Activated CD8-positive, alpha-beta memory T cell treated with anti-CD3 and anti-CD28 coated beads, Interleukin-2, amount 50 U/mL, for 48 hours (primary cell): ENCODE data around the gene AFF3.
"Not testable (repeated sequence)": the region's sequence is repeated elsewhere in the genome, so short reads cannot be mapped to it uniquely, and the experiment has no call there.

Source experiments
- DNase-seq: peaks from one replicate; pipeline ENCODE4 v3.0.0-alpha.2; 2020

AFF3 gene

DNA sequence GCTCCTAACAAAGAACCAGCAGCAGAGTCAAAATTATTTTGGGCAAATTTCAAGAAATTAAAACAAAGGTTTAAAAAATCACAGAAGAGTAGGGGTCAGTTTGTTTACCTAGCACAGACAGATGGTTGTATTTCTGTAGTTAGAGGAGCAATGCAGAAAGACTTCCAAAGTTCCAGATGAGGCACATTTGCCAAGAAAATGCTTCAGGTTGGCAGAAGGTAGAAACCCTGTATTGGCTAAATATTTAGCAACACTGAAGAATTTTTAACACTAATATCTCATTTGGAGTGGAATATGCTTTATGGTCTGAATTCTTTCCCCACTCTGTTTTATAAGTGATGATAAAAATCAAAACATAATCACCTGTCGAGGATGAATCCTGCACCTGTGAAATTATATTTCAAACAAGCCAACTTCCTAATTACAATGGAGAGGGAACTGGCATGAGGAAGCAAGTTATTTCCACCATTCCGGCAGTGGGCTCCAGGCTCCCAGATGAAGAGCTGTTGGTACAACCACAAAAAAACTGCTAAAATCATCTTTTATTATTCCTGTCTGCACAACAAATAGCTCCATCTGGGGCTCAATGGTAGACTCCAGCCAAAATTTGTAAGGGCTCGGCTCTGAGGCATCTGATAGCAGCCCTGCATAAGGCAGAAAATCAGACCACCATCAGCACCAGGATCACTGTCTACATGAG lies 366.0 kb downstream of the AFF3 start:
- DNase-seq: no peak

DNA sequence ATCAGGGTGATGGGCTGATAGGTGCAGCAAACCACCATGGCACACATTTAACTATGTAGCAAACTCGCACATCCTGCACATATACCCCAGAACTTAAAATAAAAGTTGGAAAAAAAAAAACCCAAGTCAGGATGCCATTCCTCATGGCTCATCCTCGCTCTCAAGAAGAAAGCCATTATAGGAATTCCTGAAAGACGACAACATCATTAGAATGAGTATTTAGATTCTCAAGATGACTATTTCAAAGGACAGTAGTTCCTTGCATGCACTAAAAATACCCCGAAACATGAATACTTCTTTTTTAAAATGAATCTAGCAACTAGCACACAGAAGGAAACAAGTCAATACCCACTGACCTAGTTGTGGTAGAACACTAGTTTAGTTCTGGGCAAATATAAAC lies 366.8 kb downstream of the AFF3 start:
- DNase-seq: no peak

DNA sequence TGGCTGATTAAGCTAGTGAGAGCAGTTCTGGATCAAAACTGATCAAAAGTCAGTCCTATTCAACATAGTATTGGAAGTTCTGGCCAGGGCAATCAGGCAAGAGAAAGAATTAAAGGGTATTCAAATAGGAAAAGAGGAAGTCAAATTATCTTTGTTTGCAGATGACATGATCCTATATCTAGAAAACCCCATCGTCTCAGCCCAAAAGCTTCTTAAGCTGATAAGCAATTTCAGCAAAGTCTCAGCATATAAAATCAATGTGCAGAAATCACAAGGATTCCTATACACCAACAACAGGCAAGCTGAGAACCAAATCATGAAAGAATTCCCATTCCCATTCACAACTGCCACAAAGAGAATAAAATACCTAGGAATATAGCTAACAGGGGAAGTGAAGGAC lies 368.7 kb downstream of the AFF3 start:
- not testable (repeated sequence) for DNase-seq

DNA sequence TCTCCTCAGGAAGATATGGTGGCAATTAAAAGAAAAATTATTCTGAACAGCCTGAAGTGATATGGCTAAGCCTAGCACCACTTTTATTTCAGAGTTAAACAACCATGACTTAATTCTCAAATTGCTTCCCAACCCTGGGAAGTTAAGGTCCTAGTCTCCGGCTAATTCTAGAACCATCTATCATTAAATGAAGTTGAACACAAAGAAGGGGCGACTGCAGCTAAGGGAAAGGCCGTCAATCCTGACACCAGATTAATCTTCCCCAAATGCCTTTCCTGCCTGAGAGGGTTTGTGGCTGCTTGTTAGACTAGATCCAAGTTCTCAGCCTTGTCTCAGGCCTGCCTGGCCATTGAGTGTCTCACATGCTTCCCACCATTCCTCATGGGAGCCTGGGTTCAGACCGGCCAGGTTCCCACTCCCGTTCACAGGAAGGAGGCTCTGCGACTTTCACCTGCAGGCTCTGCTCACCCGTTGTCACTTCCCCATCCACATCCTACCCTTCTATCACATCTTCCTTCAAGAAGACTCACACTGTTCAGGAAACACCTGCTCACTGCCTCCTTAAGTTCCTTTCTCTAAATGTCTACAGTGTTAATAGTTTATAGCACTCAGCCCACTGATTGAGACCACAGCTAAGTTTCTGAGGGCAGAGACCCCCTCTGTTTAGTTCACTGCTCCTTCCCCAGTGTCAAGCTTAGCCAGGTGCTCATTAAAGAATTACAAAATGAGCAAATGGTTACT lies 369.6 kb downstream of the AFF3 start:
- DNase-seq: no peak

DNA sequence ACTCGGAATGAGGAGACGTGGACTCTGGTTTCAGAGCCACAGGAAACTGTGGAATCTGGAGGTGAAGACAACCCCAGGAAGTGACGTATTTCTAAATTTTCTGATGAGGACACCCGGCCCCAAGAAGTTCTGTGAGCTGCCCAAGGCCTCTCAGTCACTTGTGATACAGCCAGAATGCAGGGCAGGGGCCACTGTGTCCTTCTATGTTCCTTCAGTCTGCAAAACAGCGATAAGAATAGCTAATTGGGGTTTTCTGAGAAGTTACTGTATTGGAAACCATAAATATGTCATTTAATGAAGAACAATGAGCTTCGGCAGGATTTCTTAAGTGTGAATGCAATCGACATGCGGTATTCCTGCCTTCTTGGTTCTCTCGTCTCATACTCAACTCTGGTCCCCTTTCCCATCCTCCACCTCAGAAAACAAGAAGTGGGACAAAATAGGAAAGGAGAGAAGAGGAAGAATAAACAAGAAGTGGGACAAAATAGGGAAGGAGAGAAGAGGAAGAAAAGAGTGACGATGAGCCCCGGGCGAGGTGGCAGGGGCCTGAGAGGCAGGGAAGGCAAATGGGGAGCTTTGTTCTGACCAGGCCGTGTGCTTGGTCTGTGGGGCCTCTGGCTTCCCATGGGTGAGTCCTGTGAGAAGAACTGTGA lies 370.6 kb downstream of the AFF3 start:
- no peak for DNase-seq

DNA sequence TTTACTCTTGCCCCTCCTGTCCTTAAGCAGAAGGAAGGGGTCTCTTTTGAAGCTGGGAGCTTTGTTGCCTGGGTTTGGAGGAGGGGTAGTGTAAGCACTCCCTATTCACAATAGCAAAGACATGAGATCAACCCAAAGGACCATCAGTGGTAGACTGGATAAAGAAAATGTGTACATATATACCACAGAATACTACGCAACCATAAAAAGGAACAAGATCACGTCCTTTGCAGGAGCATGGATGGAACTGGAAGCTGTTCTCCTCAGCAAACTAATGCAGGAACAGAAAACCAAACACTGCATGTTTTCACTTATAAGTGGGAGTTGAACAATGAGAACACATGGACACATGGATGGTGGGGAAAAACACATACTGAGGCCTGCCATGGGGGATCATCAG lies 371.5 kb downstream of the AFF3 start:
- no peak for DNase-seq

DNA sequence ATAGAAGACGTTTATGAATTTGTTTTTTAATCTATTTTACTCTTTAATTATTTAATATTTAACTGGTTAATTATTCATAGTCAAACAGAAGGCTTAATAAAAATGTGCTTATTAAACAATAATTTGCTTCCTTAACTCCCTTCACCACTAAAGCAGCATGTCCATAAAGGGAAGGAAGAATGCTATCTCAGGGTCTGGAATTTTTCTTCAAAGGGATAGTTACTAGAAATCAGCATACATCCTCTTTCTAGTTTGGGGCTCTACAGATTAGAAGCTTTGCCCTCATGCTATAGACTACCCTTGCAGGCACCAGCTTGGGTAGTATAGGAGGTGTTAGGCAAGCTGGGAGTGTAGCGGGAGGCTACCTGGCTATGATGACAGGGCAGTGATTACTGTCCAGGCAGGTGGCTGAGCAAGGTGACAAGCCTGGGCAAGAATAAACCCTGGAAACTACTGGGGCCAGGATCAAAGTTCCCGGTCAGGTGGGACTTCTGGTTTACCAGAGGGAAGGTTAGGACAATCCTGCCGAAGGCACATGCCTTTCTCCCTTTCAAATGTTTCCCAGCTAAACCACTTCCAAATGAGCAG lies 376.6 kb downstream of the AFF3 start:
- no peak for DNase-seq

DNA sequence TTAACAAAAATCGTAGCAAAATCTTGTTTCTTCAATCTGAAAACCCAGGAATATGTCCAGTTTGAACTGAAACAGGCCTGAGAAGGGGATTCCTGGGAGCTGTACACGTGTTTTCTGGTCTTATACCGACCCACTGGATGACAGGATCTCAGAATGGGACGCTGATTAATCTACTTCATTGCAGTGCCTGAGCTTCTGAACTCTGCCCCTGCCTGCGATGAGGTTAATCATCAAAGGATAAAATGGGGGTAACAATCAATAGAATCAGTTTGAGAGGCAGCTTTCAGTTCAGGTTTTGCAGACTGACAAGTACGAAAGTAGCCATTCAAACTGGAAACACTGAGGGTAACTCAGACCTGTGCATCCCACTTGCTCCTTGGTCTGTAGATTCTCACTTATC lies 378.6 kb downstream of the AFF3 start:
- DNase-seq: no peak

DNA sequence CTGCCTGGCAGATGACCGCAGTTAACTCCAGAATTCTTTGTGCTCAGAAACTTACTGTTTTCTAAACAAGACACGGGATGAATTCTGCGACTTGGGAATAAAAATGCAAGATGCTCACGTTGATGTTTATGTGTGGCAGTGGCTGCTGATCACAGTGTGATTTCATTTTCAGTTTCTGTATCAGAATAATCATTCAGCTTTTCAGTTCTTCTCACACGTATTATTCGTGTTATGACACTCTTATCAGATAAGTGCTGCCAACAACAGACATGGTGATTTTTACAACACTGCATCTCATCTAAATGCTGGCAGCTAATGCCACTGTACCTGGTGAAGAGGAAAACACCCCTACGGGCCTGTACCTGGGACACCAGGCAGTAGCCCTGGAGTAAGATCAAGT lies 379.7 kb downstream of the AFF3 start:
- no peak for DNase-seq

DNA sequence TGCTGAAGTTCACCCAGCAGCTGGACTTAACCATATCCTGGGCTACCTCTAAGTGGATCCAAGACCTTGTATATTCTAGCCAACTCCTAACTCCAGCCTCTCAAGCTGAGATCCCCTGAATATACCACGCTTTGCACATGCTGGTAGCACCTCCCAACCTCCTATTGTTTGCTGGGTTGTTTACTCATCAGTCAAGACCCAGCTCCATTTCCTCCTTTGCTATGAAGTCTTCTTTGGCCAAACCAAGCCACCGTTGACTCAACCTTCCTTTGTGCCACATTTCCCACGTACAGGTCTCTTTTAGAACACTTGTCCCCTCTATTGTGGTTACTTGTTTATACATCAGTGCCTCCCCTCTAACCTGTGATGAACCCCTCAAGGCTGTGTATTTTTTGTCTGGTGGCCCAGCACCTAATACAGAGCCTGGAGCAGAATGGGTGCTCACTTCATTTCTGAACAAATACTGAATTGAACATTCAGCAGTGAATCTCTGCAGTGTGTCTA lies 384.7 kb downstream of the AFF3 start:
- no peak for DNase-seq

DNA sequence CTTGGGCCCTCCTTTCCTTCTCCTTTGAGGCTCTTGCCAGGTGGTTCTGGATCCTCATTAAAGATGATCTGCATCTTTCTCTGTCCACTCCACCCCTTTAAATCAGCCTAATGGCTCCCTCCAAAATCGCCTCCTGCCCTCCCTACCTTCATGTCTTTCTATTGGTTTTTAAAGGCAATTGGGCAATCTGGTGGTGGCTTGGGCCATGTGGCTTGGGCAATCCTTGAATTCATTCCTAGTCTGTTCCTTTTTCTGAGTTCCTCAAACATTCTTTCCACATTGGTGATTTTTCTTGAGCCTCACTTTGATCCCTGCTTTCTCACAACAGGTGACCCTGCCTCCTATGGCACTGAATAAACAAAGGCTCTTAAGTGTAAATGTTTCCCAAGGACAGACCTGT lies 386.3 kb downstream of the AFF3 start:
- DNase-seq: no peak

DNA sequence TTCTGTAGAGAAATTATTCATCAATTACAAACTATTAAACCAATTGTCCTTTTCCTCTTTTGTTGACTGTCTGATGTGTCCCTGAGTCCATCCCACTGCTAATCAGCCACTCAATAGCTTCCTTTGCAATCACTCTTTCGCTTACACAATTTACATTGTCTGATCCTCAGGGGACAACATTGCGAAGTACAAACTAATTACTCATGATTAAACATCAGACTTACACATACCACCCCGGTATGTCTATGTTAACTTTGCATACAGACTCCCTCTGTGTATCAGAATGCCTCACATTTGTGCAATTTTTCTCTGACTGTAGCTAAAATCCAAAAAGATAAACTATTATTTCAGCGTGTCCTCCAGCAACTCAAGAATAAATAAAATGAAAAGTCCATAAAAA lies 388.2 kb downstream of the AFF3 start:
- DNase-seq: no peak

DNA sequence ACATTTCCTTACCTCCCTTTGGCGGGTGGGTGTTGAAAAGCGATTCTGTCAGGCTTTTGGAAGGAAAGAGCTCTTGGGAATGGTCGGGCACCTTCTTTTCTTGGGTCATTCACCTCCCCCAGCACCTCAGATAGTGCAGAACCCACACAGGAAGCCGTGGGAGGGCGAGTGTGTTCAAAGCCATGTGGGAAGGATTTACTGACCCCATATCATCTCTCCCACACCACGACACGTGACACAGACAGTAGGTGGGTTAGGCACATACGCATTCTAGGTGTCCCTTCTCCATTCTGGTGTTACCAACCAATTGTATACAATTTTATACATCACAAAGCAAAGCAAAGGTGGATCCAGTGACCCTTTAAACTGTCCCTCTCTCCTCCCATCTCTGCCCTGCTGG lies 388.9 kb downstream of the AFF3 start:
- DNase-seq: no peak

DNA sequence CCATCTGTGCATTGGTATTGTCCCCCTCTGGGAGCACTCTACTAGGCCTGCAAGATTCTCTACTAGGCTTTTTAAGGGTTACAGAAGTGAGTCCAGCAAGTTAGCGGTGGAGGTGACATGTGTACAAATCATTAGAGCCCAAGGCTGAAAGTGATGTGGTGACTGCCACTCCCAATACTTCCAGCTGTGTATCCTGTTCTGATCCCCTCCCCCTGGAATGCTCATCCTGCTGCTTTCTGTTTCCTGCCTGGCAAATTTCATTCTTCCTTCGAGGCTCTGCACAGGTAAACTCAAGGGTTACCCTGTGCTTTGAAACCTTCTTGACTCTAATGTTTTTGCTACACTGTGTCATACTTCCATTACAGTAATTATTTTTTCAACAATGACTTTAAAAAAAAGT lies 394.0 kb downstream of the AFF3 start:
- DNase-seq: no peak

DNA sequence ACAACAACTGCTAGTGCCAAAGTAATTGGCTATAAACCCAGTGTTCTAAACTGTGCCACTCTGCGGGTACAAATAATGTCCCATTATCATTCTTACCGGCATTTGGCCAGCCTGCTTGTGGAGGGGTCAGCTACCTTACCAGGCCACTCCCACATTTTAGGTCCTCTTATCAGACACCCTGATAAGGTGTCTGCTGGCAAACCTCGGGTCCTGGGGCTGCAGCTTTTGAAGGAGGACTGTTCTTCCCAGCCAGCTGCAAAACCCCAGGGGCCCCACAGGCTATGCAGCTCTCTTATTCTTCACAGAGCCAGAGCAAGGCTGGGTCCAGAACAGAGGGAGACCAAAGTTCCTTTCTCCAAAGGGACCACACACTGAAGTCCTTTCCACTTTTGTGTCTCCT lies 394.5 kb downstream of the AFF3 start:
- no peak for DNase-seq

DNA sequence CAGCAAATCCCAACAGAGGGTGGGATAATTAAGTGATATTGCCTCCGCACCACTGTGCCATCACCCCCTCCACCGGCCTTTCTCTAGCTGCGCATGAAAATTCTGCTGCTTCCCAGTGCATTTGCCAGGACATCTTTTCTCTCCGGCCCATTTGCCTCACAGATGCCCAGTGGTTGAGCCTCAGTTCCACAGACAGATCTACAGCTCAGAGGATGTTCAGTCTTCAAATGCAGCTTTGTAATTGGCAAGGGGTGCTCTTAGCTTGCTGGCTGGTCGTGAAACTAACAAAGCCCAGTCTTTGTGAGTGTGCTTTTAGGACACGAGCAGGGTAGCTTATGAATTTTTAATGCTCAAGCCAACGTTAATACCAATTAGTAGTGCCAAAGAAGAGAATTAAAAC lies 399.2 kb downstream of the AFF3 start:
- no peak for DNase-seq

DNA sequence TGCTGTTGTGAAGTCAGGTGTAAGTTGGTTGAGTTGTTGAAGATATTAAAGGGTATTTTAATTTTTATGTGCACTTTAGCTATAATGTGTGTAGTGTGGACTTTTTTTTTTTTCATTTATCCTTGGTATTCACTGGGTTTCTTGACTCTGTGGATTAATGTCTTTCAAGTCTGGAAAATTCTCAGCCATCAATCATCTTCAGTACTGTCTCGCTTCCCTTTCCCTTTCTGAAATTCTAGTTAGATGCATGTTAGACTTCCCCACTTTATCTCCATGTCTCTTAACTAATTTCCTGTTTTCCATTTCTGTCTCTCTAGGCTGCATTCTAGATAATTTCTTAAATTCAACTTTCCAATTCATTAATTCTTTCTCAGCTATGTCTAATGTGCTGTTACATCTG lies 404.9 kb downstream of the AFF3 start:
- DNase-seq: no peak

DNA sequence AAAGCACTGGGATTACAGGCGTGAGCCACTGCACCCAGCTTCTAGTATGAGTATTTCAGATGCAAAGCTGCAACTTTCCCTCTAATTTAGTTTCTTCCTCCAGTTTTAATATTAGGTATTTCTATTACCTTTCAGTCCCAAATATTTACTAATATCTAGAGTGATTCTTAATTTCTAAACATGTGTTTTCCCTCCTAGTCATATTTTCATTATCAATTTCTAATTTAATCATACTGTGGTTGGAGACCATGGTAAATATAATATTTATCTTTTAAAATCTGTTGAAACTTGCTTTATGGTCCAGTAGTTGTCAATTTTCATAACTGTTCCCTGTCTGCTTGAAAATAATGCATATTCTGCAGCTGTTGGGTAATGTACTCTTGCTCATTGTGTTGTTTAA lies 406.6 kb downstream of the AFF3 start:
- DNase-seq: no peak

DNA sequence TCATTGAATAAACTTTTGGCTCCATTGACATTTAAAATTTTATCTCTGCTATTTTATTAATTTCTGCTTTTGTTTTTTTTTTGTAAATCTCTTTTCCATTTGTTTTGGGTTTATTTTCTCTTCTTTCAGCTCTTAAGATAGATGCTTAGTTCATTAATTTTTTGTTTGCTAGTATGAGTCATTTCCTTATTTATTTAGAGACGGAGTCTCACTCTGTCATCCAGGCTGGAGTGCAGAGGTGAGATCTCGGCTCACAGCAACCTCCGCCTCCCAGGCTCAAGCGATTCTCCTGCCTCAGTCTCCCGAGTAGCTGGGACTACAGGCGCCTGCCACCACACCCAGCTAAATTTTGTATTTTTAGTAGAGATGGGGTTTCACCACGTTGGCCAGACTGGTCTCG lies 407.1 kb downstream of the AFF3 start:
- not testable (repeated sequence) for DNase-seq

DNA sequence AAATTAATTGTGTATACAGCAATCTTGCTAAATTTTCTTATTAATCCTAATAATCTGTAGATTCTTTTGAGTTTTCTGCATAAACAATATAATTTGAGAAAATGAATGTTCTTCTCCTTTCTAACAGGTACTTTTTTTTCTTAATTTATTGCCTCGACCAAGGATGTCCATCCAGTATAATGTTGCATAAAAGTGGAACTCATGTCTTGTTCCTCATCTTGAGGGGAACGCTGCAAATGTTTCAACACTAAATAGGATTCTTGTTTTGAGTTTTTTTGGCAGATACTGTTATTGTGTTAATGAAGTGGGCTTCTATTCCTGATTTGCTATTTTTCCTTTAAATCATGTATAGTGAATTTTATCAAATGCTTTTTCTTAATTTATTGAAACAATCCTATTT lies 408.2 kb downstream of the AFF3 start:
- DNase-seq: no peak

DNA sequence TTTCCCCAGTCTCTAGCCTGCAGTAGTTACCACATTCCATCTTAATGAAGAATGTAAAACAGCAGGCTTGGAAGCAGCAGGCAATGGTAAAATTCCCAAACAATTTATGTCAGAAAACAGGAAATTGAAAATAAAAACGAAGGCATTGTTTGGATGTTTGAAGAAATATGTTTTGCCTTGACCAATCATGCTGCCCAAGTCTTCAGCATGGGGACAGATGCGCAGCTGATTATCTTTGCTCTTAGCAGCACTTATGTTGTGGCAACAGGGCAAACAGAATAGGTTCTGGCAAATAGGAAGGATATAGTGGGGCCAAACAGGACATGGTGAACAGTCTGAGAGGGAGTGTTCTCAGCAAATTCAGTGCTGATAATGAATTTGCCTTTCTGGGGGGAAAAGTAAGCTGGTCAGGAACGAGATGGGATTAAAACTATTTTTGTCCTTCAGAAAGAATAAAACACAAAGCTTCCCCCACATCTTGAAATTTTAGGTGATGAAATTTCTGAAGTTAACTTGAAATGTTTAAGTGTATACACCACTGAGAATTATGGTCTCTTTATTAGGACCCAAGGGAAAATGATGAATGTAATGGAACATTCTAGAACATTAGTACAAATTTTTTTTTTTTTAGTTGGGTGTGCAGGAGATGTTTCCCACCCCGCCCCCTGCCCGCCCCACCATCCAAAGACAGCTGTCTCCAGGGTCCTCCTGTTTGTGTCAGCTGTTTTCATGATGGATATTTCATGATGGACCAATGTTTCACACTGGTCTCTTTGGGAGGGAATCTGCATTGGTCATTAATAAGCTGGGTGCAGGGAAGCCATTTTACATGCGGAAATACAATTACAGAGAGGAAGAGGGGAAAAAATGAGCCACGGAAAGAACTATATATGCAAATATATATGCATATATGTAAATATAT lies 413.0 kb downstream of the AFF3 start:
- no peak for DNase-seq

DNA sequence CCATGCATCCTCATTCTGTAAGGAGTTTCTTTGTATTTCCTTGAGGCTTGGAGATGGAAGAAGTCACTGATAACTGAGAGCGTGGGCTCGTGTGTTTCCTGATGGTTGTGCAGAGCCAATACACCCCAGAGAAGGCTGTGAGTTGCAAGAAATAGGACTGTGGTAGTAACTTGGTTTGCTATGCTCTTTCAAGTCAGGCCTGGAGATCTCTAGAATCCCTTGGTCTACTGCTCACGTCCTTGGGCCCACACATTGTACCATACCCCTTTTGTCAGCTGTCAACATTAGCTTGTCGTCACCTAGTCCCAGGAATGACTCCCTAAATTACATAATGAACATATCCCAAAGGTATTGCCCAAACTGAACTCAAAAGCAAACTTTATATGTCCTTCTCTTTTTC lies 414.2 kb downstream of the AFF3 start:
- no peak for DNase-seq

DNA sequence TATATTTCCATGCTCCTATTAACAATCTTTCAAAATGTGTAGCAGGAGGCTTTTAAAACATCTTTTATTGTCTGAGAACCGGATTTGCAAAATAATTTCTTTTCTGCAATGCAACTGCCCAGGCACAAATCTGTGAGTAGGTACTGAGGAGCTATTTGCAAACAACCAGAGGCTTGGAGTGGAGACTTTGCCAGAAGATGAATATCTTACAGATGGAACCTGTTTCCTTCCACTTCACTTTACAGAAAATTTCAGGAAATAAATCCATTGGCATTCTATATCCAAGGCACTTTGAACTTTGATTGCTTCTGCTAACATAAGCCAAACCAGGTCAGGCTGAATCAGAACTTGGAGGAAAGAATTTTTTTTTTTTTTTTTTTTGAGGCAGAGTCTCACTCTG lies 415.2 kb downstream of the AFF3 start:
- DNase-seq: no peak
